ENCODE data around the gene PRR5L.

PRR5L gene

DNA sequence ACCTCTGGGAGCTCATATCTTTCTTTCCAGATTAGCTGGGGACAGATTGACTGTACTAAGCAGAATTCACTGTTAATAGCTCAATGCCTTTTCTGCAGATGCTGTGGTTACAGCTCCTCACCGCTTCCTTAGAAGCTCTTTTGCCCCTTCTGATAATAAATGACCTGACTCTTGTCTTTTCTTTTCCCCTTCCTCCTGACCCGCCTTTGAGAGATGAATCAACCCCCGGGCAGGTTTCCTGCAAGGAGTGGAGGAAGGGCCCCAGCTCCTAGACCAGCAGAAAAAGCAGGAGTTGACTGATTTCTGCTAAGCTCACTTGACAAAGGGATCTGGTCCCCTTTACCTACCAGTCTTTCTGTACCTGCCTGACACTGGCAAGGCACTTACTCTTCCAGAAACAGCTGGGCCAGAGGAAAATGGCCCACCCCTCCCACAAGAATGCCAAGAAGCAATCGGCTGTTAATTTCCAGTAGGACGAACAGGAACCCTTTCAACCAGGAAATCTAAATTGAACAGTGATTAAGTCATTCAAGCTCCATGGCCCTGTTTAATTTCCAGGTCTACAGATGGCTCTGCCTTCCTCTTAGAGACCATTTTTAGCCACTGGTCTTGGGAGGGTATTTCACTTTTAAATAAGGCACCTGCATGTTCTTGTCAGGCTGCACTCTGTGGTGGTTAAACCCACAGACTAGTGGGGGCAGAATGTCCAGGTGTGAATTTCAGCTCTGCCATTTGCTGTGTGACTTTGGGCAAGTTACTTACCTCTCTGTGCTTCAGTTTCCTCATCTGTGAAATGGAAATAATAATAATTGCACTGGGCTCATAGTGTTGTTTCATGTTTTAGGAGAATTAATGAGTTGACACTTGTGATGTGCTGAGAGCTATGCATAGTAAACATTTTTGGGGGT, 67.5 kb downstream of the PRR5L start:
- no peaks in the 10 kb centered on the region for H3K79me2 ChIP-seq
- H3K36me3 ChIP-seq (ENCODE audit: control insufficient read depth, insufficient read depth, low read length) = no peaks in the 10 kb centered on the region
- no peak overlapping the region for H3K27ac ChIP-seq
- H3K27me3 ChIP-seq (ENCODE audit: control insufficient read depth, insufficient read depth, low read length) = no peaks in the 10 kb centered on the region
- no peak overlapping the region for H3K9ac ChIP-seq
- no peaks in the 10 kb centered on the region for H3K4me1 ChIP-seq
- H3K9me3 ChIP-seq (ENCODE audit: control insufficient read depth, low read length) = no peaks in the 10 kb centered on the region
- no peak for TF ChIP-seq CTCF (IDR thresholded peaks at IDR 0.05)
- H3K4me3 ChIP-seq (ENCODE audit: low read depth, low read length) = no peak overlapping the region
- H3K4me2 ChIP-seq (ENCODE audit: low read length) = no peak overlapping the region
- H2AFZ ChIP-seq = no peak overlapping the region

GRCh38 chr11:36364551-36365325, 68.7 kb downstream of the PRR5L start:
- Histone ChIP-seq H3K4me1 (no peaks in the 10 kb centered on the region), H3K36me3 (ENCODE audit: control insufficient read depth, insufficient read depth, low read length) (no peaks in the 10 kb centered on the region), H3K79me2 (no peaks in the 10 kb centered on the region), H3K9me3 (ENCODE audit: control insufficient read depth, low read length) (no peaks in the 10 kb centered on the region), H2AFZ (no peak overlapping the region), H3K27ac (no peak overlapping the region), H3K27me3 (ENCODE audit: control insufficient read depth, insufficient read depth, low read length) (no peaks in the 10 kb centered on the region), H3K9ac (no peak overlapping the region), H3K4me2 (ENCODE audit: low read length) (no peak overlapping the region), H3K4me3 (ENCODE audit: low read depth, low read length) (no peak overlapping the region)
- no peak for TF ChIP-seq CTCF (IDR thresholded peaks at IDR 0.05)

DNA sequence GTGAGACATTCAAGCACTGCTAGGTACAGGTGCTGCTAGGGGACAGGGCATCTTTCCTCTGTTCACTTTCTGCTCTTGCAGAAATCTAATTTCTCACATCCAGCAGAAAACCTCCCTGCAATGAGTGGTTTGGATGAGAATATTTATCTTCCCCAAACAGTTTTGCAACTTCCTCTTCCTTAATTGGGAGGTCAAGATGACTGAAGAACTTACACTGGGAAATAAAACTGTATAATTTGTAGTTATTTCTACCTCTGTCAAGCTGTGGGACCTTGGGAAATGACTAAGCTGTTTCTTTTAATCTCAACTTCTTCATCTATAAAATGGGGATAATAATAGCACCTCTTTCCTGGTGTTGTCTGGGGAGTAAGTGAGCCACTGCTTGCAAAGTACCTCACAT, 69.8 kb downstream of the PRR5L start:
- no peak overlapping the region for H2AFZ ChIP-seq
- no peaks in the 10 kb centered on the region for H3K36me3 ChIP-seq (ENCODE audit: control insufficient read depth, insufficient read depth, low read length)
- no peak overlapping the region for H3K27ac ChIP-seq
- H3K27me3 ChIP-seq (ENCODE audit: control insufficient read depth, insufficient read depth, low read length) = no peaks in the 10 kb centered on the region
- no peak for TF ChIP-seq CTCF (IDR thresholded peaks at IDR 0.05)
- H3K4me1 ChIP-seq = no peaks in the 10 kb centered on the region
- no peaks in the 10 kb centered on the region for H3K79me2 ChIP-seq
- no peak overlapping the region for H3K4me3 ChIP-seq (ENCODE audit: low read depth, low read length)
- no peak overlapping the region for H3K4me2 ChIP-seq (ENCODE audit: low read length)
- no peak overlapping the region for H3K9ac ChIP-seq
- H3K9me3 ChIP-seq (ENCODE audit: control insufficient read depth, low read length) = no peaks in the 10 kb centered on the region

DNA sequence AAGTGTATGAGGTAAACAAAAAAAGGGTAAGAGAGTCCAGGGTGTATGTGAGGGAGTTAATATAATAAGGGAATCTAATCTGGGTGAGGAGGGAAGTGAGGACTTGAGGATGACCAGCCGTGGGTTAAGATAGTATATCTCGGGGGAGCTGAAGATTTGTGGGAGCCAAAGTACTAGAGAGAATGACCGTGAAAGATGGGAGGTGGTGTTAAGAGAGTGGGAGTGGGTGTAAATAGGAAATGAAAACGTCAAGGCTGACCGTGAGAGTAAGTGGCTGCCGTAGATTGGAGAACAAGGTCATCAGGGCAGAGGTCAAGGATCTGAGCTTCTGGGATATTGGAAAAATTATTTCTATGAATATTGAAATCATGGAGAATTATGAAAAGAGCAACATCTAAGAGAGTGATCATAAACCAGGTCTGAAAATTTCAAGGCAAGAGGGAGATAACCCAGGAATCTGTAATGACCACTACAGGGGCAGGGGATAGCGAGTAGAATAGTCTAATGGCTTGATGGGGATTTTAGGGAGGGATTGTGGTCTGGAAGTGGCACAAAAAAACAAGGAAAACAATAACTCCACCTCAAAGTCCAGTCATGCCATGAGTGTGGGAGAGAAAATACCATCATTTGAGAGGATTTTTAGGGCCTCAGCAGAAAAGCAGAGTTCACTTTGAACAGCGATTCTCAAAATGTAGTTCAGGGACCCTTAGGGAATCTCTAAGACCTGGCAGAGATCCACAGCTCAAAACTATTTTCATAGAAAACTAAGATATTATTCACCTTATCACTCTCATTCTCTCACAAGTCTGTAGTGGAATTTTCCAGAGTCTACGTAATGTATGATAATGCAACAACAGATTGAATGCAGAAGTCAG, 72.0 kb downstream of the PRR5L start:
- no peak for TF ChIP-seq CTCF (IDR thresholded peaks at IDR 0.05)
- Histone ChIP-seq H3K27me3 (ENCODE audit: control insufficient read depth, insufficient read depth, low read length) (no peaks in the 10 kb centered on the region), H3K9me3 (ENCODE audit: control insufficient read depth, low read length) (no peaks in the 10 kb centered on the region), H3K27ac (no peak overlapping the region), H3K36me3 (ENCODE audit: control insufficient read depth, insufficient read depth, low read length) (no peaks in the 10 kb centered on the region), H3K79me2 (no peaks in the 10 kb centered on the region), H3K4me1 (no peaks in the 10 kb centered on the region), H3K9ac (no peak overlapping the region), H2AFZ (no peak overlapping the region), H3K4me3 (ENCODE audit: low read depth, low read length) (no peak overlapping the region), H3K4me2 (ENCODE audit: low read length) (no peak overlapping the region)
